Panc1 (cell line): ENCODE results near the gene CCDC127. TPM values are rescaled to one million over a fixed set of nuclear protein-coding genes. Genes with fewer than 3 reads are reported as not detected.

Experiments used
- ATAC-seq: fragments of 200-7000 bp; cut with Tn5 transposase; 2 replicates; pipeline ENCODE4 v1.9.1; 2020; ENCODE audit warnings: mild to moderate bottlenecking, moderate library complexity
- BruUV-seq: library from RNA; stranded (reverse); fragments of 400-500 nt; replicated peaks from 2 replicates; lab custom pipeline; 2021; lab: Mats Ljungman, UMichigan
- CTCF ChIA-PET: fragments of 300-600 bp; sonication (Branson Sonifier 250); formaldehyde crosslinking; loops from one replicate; lab custom pipeline; 2022; ENCODE audit warnings: antibody characterized with exemption; lab: Charles Lee
- POLR2A ChIA-PET: fragments of 300-600 bp; sonication (Branson Sonifier 250); formaldehyde crosslinking; loops from one replicate; lab custom pipeline; 2022; ENCODE audit warnings: antibody characterized with exemption; lab: Charles Lee
- DNase-seq: peaks from one replicate; pipeline ENCODE4 v3.0.0-alpha.2; 2010; ENCODE audit warnings: low read depth, low spot score
- H3K27ac ChIP-seq: 2 replicates; pipeline ENCODE4 v1.5.1; 2011; ENCODE audit warnings: mild to moderate bottlenecking, low read length, inconsistent platforms
- H3K27me3 ChIP-seq: fragments of 200-500 bp; sonication (Bioruptor generic); 2 replicates; pipeline ENCODE4 v1.6.0; 2014; ENCODE audit warnings: low read length, inconsistent platforms; ENCODE audit not compliant: control insufficient read depth, insufficient read depth
- H3K36me3 ChIP-seq: fragments of 200-500 bp; sonication (Bioruptor generic); 2 replicates; pipeline ENCODE4 v1.5.1; 2014; ENCODE audit warnings: inconsistent platforms, mild to moderate bottlenecking, low read length, moderate library complexity; ENCODE audit not compliant: control insufficient read depth, insufficient read depth
- H3K4me1 ChIP-seq: 2 replicates; pipeline ENCODE4 v1.5.1; 2011; ENCODE audit warnings: inconsistent platforms, mild to moderate bottlenecking, low read length, moderate library complexity; ENCODE audit not compliant: control insufficient read depth, insufficient read depth
- H3K4me3 ChIP-seq, 2 experiments: 2 replicates each; pipeline ENCODE4 v1.5.1; 2011 to 2012; ENCODE audit warnings: low read depth in 2 of 2, low read length in 2 of 2, mild to moderate bottlenecking in 2 of 2, inconsistent platforms in 1 of 2, moderate library complexity in 1 of 2
- H3K9me3 ChIP-seq: fragments of 200-500 bp; sonication (Bioruptor generic); 2 replicates; pipeline ENCODE4 v1.5.1; 2014; ENCODE audit warnings: low read depth, mild to moderate bottlenecking, inconsistent platforms, low read length, moderate library complexity; ENCODE audit not compliant: control insufficient read depth, insufficient read depth
- POLR2AphosphoS5 ChIP-seq: IDR thresholded peaks from 2 replicates; pipeline ENCODE4 v1.6.1; 2012; ENCODE audit warnings: mild to moderate bottlenecking, low read depth, low read length, moderate library complexity
- SIN3A ChIP-seq: IDR thresholded peaks from 2 replicates; pipeline ENCODE4 v1.6.1; 2012; ENCODE audit warnings: low read depth, mild to moderate bottlenecking, low read length, moderate library complexity, borderline replicate concordance; ENCODE audit not compliant: insufficient read depth
- TCF7L2 ChIP-seq: IDR thresholded peaks from 2 replicates; pipeline ENCODE4 v1.6.1; 2011; ENCODE audit warnings: mild to moderate bottlenecking, low read depth, low read length, inconsistent platforms
- in situ Hi-C: cut with HindIII; loops from 2 replicates; pipeline ENCODE4 v1.10.0; 2016; ENCODE audit warnings: low sequenced_read_pairs, low pct_unique_long_range_greater_than_20kb
- intact Hi-C: fragments of 100-400 bp; cut with micrococcal nuclease; formaldehyde crosslinking; loops from one replicate; pipeline ENCODE4 v1.10.0; 2022; ENCODE audit not compliant: unreplicated experiment
- total RNA-seq: library from RNA; stranded (reverse); gene quantifications from one replicate; pipeline ENCODE4 v1.2.1, GENCODE V29; 2021; ENCODE audit not compliant: unreplicated experiment
- TF ChIP-seq, protein P1 (sequence below), 2 experiments: IDR thresholded peaks; 2 replicates each; pipeline ENCODE4 v1.6.1; 2011 to 2012; ENCODE audit warnings: low read depth in 2 of 2, control low read depth in 1 of 2, low read length in 1 of 2, mild to moderate bottlenecking in 1 of 2, moderate library complexity in 1 of 2; ENCODE audit not compliant: insufficient read depth in 1 of 2
- TF ChIP-seq, protein P2 (sequence below): fragments of 450-650 bp; IDR thresholded peaks from 2 replicates; pipeline ENCODE4 v1.5.1; 2017; ENCODE audit warnings: mild to moderate bottlenecking

CCDC127 gene
- total RNA-seq, 1 experiment from 2014 or later, result 8.1 TPM

DNA sequence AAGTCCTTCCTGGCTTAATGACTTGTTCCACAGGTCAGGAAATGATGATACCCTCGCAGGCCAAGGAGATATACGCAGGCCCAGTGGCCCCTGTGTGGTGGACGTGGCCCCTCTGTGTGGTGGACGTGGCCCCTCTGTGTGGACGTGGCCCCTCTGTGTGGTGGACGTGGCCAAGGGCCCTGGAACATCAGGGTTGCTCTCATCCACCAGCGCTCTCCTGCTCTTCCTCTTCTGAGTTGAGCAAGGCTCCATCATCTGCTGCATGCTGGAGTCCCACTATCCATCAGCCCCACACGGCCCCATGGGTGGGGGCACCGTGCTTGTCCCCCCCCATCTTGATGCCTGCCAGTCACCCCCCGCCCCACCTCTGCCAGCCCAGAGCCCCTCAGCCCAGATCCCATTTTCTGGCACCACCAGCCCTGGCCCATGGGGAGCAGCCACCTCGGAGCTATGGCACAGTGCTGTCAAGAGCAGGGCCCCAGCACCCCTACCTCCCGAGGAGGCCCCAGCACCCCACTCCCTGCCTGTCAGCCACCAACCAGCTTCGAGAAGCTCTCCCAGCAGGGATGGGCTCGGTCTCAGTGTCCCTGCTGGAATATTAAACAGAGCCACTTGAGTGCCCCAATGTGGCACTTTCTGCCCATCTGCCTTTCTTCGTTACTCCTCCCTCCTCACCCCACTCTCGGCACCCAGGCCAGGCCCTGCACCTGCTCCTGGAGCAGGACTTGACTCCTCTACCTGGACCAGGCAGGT, 18.6 kb downstream of the CCDC127 start:
- no peak for ATAC-seq
- TF ChIP-seq SIN3A (no peak), TCF7L2 (no peak)
- TF ChIP-seq, protein P1, sequence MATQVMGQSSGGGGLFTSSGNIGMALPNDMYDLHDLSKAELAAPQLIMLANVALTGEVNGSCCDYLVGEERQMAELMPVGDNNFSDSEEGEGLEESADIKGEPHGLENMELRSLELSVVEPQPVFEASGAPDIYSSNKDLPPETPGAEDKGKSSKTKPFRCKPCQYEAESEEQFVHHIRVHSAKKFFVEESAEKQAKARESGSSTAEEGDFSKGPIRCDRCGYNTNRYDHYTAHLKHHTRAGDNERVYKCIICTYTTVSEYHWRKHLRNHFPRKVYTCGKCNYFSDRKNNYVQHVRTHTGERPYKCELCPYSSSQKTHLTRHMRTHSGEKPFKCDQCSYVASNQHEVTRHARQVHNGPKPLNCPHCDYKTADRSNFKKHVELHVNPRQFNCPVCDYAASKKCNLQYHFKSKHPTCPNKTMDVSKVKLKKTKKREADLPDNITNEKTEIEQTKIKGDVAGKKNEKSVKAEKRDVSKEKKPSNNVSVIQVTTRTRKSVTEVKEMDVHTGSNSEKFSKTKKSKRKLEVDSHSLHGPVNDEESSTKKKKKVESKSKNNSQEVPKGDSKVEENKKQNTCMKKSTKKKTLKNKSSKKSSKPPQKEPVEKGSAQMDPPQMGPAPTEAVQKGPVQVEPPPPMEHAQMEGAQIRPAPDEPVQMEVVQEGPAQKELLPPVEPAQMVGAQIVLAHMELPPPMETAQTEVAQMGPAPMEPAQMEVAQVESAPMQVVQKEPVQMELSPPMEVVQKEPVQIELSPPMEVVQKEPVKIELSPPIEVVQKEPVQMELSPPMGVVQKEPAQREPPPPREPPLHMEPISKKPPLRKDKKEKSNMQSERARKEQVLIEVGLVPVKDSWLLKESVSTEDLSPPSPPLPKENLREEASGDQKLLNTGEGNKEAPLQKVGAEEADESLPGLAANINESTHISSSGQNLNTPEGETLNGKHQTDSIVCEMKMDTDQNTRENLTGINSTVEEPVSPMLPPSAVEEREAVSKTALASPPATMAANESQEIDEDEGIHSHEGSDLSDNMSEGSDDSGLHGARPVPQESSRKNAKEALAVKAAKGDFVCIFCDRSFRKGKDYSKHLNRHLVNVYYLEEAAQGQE (IDR thresholded peaks at IDR 0.05; ENCODE audit: insufficient read depth in 1 of 2, low read depth in 2 of 2, low read length in 1 of 2), result no peak
- TF ChIP-seq, protein P2, sequence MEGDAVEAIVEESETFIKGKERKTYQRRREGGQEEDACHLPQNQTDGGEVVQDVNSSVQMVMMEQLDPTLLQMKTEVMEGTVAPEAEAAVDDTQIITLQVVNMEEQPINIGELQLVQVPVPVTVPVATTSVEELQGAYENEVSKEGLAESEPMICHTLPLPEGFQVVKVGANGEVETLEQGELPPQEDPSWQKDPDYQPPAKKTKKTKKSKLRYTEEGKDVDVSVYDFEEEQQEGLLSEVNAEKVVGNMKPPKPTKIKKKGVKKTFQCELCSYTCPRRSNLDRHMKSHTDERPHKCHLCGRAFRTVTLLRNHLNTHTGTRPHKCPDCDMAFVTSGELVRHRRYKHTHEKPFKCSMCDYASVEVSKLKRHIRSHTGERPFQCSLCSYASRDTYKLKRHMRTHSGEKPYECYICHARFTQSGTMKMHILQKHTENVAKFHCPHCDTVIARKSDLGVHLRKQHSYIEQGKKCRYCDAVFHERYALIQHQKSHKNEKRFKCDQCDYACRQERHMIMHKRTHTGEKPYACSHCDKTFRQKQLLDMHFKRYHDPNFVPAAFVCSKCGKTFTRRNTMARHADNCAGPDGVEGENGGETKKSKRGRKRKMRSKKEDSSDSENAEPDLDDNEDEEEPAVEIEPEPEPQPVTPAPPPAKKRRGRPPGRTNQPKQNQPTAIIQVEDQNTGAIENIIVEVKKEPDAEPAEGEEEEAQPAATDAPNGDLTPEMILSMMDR, result no peak
- intact Hi-C loops, result no loop called here
- Histone ChIP-seq H3K9me3 (no peaks in the 10 kb centered on the region), H3K27me3 (no peaks in the 10 kb centered on the region), H3K4me3 (no peak overlapping the region), H3K36me3 (no peaks in the 10 kb centered on the region), H3K4me1 (peaks cover 4% of the 10 kb centered on the region; the same call in 1 of the 2 replicates), H3K27ac (no peak overlapping the region)
- ChIA-PET POLR2A (no interaction called here), CTCF (interaction anchor here (0.7 kb wide), 1 partner anchor 792 kb away, joined by 8 read pairs; no protein-coding TSS in a partner anchor)
- BruUV-seq, result no TSS peak
- no peak for DNase-seq
- in situ Hi-C loops, result no loop called here

DNA sequence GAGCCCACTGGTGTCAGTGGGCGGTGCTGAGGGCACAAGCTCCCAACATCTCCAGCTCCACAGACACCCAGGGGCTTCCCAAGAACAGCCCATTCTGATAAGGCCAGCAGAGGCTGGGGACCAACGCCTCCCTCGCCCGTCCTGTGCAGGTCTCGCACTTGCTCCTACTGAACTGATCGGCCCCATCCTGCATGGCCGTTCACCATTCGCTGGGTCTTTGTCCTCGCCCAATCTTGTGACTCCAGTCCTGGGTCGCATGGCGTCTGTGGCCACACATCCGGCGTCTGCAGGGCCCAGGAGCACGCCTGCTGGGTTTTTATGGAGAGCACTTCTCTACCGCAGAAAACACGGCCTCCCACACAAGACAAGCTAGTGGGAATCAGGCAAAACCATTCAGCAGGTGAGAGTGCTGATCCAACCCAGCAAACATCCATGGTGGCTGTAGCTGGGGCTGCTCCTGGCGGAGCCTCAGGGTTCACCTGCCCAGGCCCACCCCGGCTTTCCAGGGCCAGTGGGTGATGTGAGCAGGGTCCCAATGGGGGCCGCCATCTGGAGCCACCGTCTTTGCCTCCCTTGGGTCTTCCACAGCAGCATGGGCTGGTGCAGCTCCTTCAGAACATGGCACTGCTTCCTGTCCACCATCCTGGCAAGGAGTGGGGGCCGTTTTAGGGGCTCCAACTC, 19.3 kb downstream of the CCDC127 start:
- intact Hi-C loops (no loop called here), in situ Hi-C loops (no loop called here)
- POLR2A ChIA-PET, result no interaction called here
- TF ChIP-seq TCF7L2 (no peak), SIN3A (no peak), POLR2AphosphoS5 (no peak)
- TF ChIP-seq, protein P2, result no peak
- ATAC-seq (no peak), DNase-seq (no peak)
- H3K4me3 ChIP-seq, result no peak overlapping the region
- no peaks in the 10 kb centered on the region for H3K9me3 ChIP-seq
- CTCF ChIA-PET, result no interaction called here
- no peaks in the 10 kb centered on the region for H3K36me3 ChIP-seq
- no peaks in the 10 kb centered on the region for H3K27me3 ChIP-seq
- no peak overlapping the region for H3K27ac ChIP-seq
- peaks cover 4% of the 10 kb centered on the region; the same call in 1 of the 2 replicates for H3K4me1 ChIP-seq
- no TSS peak for BruUV-seq
